Tibial nerve (tissue), 4 donors: Measurements from ENCODE around the gene LMNB1. TPM values are rescaled to one million over a fixed set of nuclear protein-coding genes. Genes with fewer than 3 reads are reported as not detected.
"Not testable (repeated sequence)": the region's sequence is repeated elsewhere in the genome, so short reads cannot be mapped to it uniquely, and the experiment has no call there.

Source experiments
- DNase-seq, 2 donors: peaks; one replicate each; pipeline ENCODE4 v3.0.0-alpha.2; 2019; ENCODE audit warnings: low spot score in 2 of 2
- H3K27ac ChIP-seq, 4 donors: fragments of 200-600 bp; sonication (generic) in 3 of 4; one replicate each; pipeline ENCODE4 v1.5.1; 2017 to 2019; ENCODE audit warnings: mild to moderate bottlenecking in 1 of 4
- H3K27me3 ChIP-seq, 2 donors: fragments of 200-600 bp; sonication (generic) in 1 of 2; one replicate each; pipeline versions ENCODE4 v1.5.1 to v1.6.0; 2017 to 2019
- H3K36me3 ChIP-seq, 3 donors: fragments of 200-600 bp; sonication (generic); one replicate each; pipeline ENCODE4 v1.5.1; 2018 to 2019
- H3K4me1 ChIP-seq, 4 donors: fragments of 200-600 bp; sonication (generic) in 3 of 4; one replicate each; pipeline ENCODE4 v1.5.1; 2017 to 2019
- H3K4me3 ChIP-seq, 4 donors: fragments of 200-600 bp; sonication (generic) in 3 of 4; one replicate each; pipeline ENCODE4 v1.5.1; 2017 to 2019; ENCODE audit warnings: mild to moderate bottlenecking in 1 of 4, moderate library complexity in 1 of 4
- H3K9me3 ChIP-seq, 4 donors: fragments of 200-600 bp; sonication (generic) in 3 of 4; one replicate each; pipeline ENCODE4 v1.5.1; 2017 to 2019
- CTCF ChIP-seq, 5 experiments: fragments of 200-600 bp in 3 of 5; fragments of 450-650 bp in 2 of 5; sonication (generic) in 3 of 5; IDR thresholded peaks; one replicate each; pipeline ENCODE4 v1.5.1; 2016 to 2019; ENCODE audit warnings: antibody characterized with exemption in 5 of 5, mild to moderate bottlenecking in 3 of 5, moderate library complexity in 2 of 5
- EP300 ChIP-seq, 2 donors: sonication (generic); formaldehyde crosslinking; IDR thresholded peaks; one replicate each; pipeline ENCODE4 v1.6.1; 2017; ENCODE audit warnings: antibody characterized with exemption in 2 of 2, mild to moderate bottlenecking in 1 of 2
- POLR2A ChIP-seq, 2 donors: fragments of 450-650 bp; IDR thresholded peaks; one replicate each; pipeline ENCODE4 v1.6.1; 2017; ENCODE audit warnings: antibody characterized with exemption in 2 of 2, mild to moderate bottlenecking in 2 of 2, moderate library complexity in 2 of 2
- WGBS, 2 donors: methylation state at CpG; one replicate each; pipeline ENCODE4 v1.1.5; 2018; 5-methylcytosine and 5-hydroxymethylcytosine counted together
- total RNA-seq, 4 donors: library from RNA; depleted of rRNA; stranded (reverse); fragments of >200 nt; gene quantifications; one replicate each; pipeline ENCODE4 v1.1.0, GENCODE V29; 2016

The LMNB1 gene
- total RNA-seq, 4 donors from 2014 or later = 5.2 to 18.9 (median 12.0) TPM

DNA sequence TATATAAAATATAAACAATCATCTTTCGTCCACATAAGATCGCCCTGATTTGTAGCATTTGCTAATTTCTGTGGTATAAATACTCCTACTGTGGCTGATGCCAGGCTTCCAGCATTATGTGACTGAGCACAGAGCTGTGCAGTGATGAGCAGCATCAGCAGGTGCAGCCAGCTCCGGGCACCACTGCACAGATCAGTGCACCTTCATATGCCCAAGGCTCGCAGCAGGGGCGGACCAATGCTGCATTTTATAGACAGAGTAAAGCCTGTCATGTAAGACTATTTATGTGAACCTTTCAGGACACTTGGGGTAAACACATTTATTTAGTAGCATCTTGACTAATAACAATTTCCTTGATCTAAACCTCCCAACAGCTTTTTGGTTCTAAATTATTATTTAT is 53.1 kb downstream of the LMNB1 start:
- TF ChIP-seq CTCF (IDR thresholded peaks at IDR 0.05) (no peak), POLR2A (IDR thresholded peaks at IDR 0.05) (no peak), EP300 (IDR thresholded peaks at IDR 0.05) (no peak)
- H3K27me3 ChIP-seq = no peaks in the 10 kb centered on the region

GRCh38 chr5:126831156-126831555 is 54.2 kb downstream of the LMNB1 start:
- 56 to 92% methylated on average over 1 of the region's 1 CpG for WGBS, 2 donors
- Histone ChIP-seq H3K36me3 (peaks cover 0 to 23% (median 0%) of the 10 kb centered on the region in 3 donors), H3K4me3 (no peak overlapping the region), H3K9me3 (no peaks in the 10 kb centered on the region), H3K27me3 (no peaks in the 10 kb centered on the region), H3K27ac (no peak overlapping the region), H3K4me1 (no peaks in the 10 kb centered on the region)
- TF ChIP-seq CTCF (IDR thresholded peaks at IDR 0.05) (no peak), EP300 (IDR thresholded peaks at IDR 0.05) (no peak), POLR2A (IDR thresholded peaks at IDR 0.05) (no peak)
- DNase-seq = no peak

More for the DNA sequence above, 53.1 kb downstream of the LMNB1 start:
- DNase-seq = no peak
- Histone ChIP-seq H3K4me1 (no peaks in the 10 kb centered on the region), H3K36me3 (peaks cover 0 to 29% (median 0%) of the 10 kb centered on the region in 3 donors), H3K4me3 (no peak overlapping the region), H3K9me3 (no peaks in the 10 kb centered on the region), H3K27ac (no peak overlapping the region)
- WGBS, 2 donors = 89 to 97% methylated on average over 5 of the region's 5 CpGs

DNA sequence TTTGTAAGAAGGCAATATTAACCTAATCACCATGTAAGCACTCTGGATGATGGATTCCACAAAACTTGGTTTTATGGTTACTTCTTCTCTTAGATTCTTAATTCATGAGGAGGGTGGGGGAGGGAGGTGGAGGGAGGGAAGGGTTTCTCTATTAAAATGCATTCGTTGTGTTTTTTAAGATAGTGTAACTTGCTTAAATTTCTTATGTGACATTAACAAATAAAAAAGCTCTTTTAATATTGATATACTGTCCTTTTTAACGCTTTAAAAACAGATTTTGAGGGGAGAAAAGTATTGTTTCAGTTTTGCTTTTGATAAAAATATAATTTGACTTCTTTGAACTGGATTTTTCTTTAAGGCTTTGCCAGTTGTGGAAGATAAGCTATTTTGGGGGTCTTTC is 59.8 kb downstream of the LMNB1 start:
- TF ChIP-seq CTCF (IDR thresholded peaks at IDR 0.05) = no peak
- TF ChIP-seq EP300 (IDR thresholded peaks at IDR 0.05) = no peak
- TF ChIP-seq POLR2A (IDR thresholded peaks at IDR 0.05) = no peak
- WGBS, 2 donors = 90 to 94% methylated on average over 2 of the region's 2 CpGs
- Histone ChIP-seq H3K27ac (no peak overlapping the region), H3K36me3 (no peaks in the 10 kb centered on the region), H3K4me3 (no peak overlapping the region), H3K4me1 (no peaks in the 10 kb centered on the region), H3K27me3 (no peaks in the 10 kb centered on the region), H3K9me3 (no peaks in the 10 kb centered on the region)
- DNase-seq = no peak

DNA sequence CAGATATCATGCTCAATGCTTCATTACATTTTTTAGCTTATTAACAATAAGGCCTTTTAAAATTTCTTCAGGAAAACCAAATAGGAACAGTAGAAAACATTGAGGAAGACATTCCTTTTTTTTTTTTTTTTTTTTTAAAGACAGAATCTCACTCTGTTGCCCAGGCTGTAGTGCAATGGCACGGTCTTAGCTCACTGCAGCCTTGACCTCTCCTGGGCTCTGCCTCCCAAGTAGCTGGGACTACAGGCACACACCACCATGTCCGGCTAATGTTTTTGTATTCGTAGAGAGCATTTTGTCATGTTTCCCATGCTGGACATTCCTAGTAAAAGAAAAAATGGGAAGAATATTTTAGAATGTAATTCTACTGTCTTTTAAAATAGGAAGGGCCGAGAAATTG is 60.3 kb downstream of the LMNB1 start:
- WGBS, 2 donors = 92 to 97% methylated on average over 4 of the region's 4 CpGs
- no peaks in the 10 kb centered on the region for H3K27me3 ChIP-seq
- H3K4me1 ChIP-seq = no peaks in the 10 kb centered on the region
- H3K9me3 ChIP-seq = no peaks in the 10 kb centered on the region
- no peak for DNase-seq
- no peak for TF ChIP-seq EP300 (IDR thresholded peaks at IDR 0.05)
- H3K36me3 ChIP-seq = no peaks in the 10 kb centered on the region
- H3K27ac ChIP-seq = no peak overlapping the region
- H3K4me3 ChIP-seq = no peak overlapping the region

DNA sequence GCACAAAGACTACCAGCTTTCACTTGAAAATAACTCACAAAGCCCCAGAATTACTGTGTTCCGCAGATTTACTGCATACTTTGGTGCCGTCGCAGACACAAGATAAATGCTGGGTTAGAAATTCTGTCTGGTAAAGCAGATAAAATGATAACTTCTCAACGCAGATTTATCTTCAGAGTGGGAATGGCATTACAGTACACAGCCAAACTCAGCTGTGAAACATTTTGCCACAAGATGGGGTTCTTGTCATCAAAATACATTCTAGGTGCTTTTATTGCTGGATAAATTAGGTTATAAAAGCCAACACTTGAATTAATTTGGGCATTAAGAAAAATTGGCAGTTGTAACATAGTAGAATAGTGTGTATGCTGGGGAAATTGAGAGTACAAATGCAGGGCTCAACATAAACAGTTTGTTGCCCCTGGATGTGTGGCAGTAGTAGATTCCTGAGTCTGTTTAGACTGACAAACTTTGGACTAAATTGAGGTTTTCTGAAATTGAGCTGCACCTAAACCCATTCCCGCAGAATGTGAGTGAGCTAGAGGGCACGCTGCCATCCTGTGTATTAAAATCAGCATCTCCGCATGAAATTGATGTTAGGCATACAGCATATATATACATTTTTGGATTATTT is 61.1 kb downstream of the LMNB1 start:
- H3K27ac ChIP-seq = no peak overlapping the region
- TF ChIP-seq EP300 (IDR thresholded peaks at IDR 0.05) (no peak), CTCF (IDR thresholded peaks at IDR 0.05) (peak; percentile 18 to 54 (median 25)), POLR2A (IDR thresholded peaks at IDR 0.05) (no peak)
- no peak overlapping the region for H3K4me3 ChIP-seq
- WGBS, 2 donors = 80 to 86% methylated on average over 7 of the region's 7 CpGs
- H3K4me1 ChIP-seq = no peaks in the 10 kb centered on the region
- no peaks in the 10 kb centered on the region for H3K27me3 ChIP-seq
- no peaks in the 10 kb centered on the region for H3K9me3 ChIP-seq
- DNase-seq = peak in 1 of 2 donors; percentile 40
- H3K36me3 ChIP-seq = no peaks in the 10 kb centered on the region

GRCh38 chr5:126839407-126839806 is 62.5 kb downstream of the LMNB1 start:
- H3K4me3 ChIP-seq, H3K9me3 ChIP-seq, H3K27me3 ChIP-seq, H3K4me1 ChIP-seq, H3K36me3 ChIP-seq, DNase-seq, H3K27ac ChIP-seq: not testable (repeated sequence)
- WGBS, 2 donors = 95 to 96% methylated on average over 7 of the region's 7 CpGs

DNA sequence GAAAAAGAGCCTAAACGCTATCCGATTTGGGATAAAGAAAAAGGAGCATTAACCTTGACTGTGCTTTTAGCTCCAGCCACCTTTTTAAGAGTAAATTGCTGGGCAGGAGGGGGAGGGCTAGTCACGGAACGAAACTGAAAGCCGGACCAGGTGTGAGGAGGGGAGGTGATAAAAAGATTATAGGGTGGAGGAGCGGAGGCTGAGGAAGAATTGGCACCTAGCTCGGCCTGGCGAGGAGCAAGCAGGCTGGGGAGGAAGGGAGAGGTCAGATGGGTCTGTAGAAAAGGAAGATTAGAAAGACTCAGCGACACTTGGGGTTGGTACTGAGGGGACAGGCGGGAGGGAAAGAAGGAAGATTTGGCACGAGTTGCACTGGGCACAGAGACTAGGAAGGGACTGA is 66.4 kb downstream of the LMNB1 start:
- not testable (repeated sequence) for H3K27ac ChIP-seq, H3K36me3 ChIP-seq, DNase-seq, H3K9me3 ChIP-seq, H3K4me3 ChIP-seq, H3K27me3 ChIP-seq
- WGBS, 2 donors = 81 to 82% methylated on average over 11 of the region's 11 CpGs
- H3K4me1 ChIP-seq = peaks cover 0 to 30% (median 15%) of the 10 kb centered on the region in 4 donors

DNA sequence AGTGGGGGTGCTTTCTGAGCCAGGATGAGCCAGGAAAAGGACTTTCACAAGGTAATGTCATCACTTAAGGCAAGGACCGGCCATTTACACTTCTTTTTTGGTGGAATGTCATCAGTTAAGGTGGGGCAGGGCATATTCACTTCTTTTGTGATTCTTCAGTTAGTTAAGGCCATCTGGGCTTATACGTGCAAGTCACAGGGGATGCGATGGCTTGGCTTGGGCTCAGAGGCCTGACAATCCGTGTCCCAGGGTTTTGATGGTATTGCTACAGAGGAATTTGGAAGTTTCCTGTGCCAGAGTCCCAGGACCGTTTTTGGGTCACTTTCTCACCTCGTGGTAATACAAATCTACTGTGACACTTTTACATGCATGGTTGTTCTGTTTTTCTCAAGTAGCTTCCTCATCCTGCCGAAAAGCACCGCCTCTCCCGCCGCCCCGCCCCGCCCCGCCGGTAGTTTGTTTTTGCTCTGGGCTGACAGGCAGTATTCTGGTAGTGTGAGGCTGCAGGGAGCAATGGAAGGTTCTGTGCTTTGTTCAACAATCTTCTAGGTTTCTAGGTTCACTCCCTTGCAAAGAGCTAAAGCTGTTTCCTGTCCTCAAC is 68.6 kb downstream of the LMNB1 start:
- WGBS, 2 donors = 32 to 40% methylated on average over 14 of the region's 14 CpGs
- not testable (repeated sequence) for H3K27me3 ChIP-seq, H3K9me3 ChIP-seq, H3K4me3 ChIP-seq, H3K36me3 ChIP-seq
- DNase-seq = peak in 1 of 2 donors; percentile 28
- peaks cover 0 to 44% (median 18%) of the 10 kb centered on the region in 4 donors for H3K4me1 ChIP-seq
- peak overlapping the region in 2 of 4 donors; percentile 56 to 84 for H3K27ac ChIP-seq
